Gastroesophageal sphincter (tissue), 3 donors: ENCODE data around the gene UBXN2A.

ENCODE experiments used
- EP300 ChIP-seq: sonication (generic); formaldehyde crosslinking; IDR thresholded peaks from one replicate; pipeline ENCODE4 v1.6.1; 2017; ENCODE audit warnings: antibody characterized with exemption, mild to moderate bottlenecking
- POLR2A ChIP-seq, 2 donors: fragments of 450-650 bp; IDR thresholded peaks; one replicate each; pipeline ENCODE4 v1.6.1; 2017; ENCODE audit warnings: antibody characterized with exemption in 2 of 2, mild to moderate bottlenecking in 2 of 2, moderate library complexity in 1 of 2
- TF ChIP-seq, protein P1 (sequence below), 4 experiments: fragments of 200-600 bp in 2 of 4; fragments of 450-650 bp in 2 of 4; sonication (generic) in 1 of 4; IDR thresholded peaks; one replicate each; pipeline ENCODE4 v1.5.1; 2017 to 2019; ENCODE audit warnings: antibody characterized with exemption in 4 of 4, mild to moderate bottlenecking in 2 of 4, moderate library complexity in 2 of 4

DNA sequence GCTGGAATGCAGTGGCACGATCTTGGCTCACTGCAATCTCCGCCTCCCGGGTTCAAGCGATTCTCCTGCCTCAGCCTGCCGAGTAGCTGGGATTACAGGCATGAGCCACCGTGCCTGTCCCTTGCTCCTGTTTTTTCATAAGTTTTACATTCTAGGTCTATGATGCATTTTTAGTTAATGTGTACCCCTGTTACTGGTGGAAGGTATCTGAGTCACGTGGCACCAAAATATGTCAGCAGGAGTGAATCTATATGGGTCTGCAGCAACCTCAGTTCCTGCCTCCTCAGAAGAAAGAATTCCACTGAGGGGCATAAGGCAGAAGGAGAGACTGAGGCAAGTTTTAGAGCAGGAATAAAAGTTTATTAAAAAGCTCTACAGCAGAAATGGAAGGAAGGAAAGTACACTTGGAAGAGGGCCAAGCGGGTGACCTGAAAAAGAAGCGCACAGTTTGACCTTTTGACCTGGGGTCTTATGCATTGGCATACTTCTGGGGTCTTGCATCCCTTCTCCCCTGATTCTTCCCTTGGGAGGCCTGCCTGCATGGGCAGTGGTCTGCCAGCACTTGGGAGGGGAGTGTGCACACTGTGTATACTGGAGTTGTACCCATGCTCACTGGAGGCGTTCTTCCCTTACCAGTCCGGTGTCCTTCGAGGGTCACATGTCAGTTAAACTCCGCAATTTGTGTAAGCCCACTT is 68.6 kb downstream of the UBXN2A start:
- TF ChIP-seq, protein P1, sequence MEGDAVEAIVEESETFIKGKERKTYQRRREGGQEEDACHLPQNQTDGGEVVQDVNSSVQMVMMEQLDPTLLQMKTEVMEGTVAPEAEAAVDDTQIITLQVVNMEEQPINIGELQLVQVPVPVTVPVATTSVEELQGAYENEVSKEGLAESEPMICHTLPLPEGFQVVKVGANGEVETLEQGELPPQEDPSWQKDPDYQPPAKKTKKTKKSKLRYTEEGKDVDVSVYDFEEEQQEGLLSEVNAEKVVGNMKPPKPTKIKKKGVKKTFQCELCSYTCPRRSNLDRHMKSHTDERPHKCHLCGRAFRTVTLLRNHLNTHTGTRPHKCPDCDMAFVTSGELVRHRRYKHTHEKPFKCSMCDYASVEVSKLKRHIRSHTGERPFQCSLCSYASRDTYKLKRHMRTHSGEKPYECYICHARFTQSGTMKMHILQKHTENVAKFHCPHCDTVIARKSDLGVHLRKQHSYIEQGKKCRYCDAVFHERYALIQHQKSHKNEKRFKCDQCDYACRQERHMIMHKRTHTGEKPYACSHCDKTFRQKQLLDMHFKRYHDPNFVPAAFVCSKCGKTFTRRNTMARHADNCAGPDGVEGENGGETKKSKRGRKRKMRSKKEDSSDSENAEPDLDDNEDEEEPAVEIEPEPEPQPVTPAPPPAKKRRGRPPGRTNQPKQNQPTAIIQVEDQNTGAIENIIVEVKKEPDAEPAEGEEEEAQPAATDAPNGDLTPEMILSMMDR (IDR thresholded peaks at IDR 0.05): no peak
- no peak for TF ChIP-seq POLR2A (IDR thresholded peaks at IDR 0.05)
- TF ChIP-seq EP300: no peak
